GM19328 (cell line): ENCODE measurements around the gene ABTB1.

Experiments used
- ATAC-seq: cut with Tn5 transposase; IDR thresholded peaks from one replicate; pipeline ENCODE4 v1.9.1; 2021; ENCODE audit warnings: mild to moderate bottlenecking, moderate library complexity; ENCODE audit not compliant: unreplicated experiment

Gene ABTB1

GRCh38 chr3:127686512-127686894 lies 13.8 kb downstream of the ABTB1 start:
- no peak for ATAC-seq

- no peak for ATAC-seq
These were observed 14.5 kb downstream of the ABTB1 start for GRCh38 chr3:127687228-127687737.

GRCh38 chr3:127688022-127688415 lies 15.3 kb downstream of the ABTB1 start:
- no peak for ATAC-seq

GRCh38 chr3:127688416-127689265 lies 15.9 kb downstream of the ABTB1 start:
- no peak for ATAC-seq

GRCh38 chr3:127689266-127689860 lies 16.6 kb downstream of the ABTB1 start:
- no peak for ATAC-seq

GRCh38 chr3:127690106-127690505 lies 17.4 kb downstream of the ABTB1 start:
- no peak for ATAC-seq

GRCh38 chr3:127690823-127691452 lies 18.2 kb downstream of the ABTB1 start:
- no peak for ATAC-seq

- ATAC-seq = no peak
These were observed 18.7 kb downstream of the ABTB1 start for GRCh38 chr3:127691489-127691888.

GRCh38 chr3:127691974-127692373 lies 19.2 kb downstream of the ABTB1 start:
- ATAC-seq = no peak

GRCh38 chr3:127692501-127693335 lies 20.0 kb downstream of the ABTB1 start:
- no peak for ATAC-seq

GRCh38 chr3:127693336-127693843 lies 20.6 kb downstream of the ABTB1 start:
- no peak for ATAC-seq

GRCh38 chr3:127694467-127695215 lies 21.9 kb downstream of the ABTB1 start:
- ATAC-seq = no peak

- ATAC-seq = peak; percentile 67
These were observed 24.9 kb downstream of the ABTB1 start for GRCh38 chr3:127697551-127698240.

GRCh38 chr3:127698286-127698685 lies 25.5 kb downstream of the ABTB1 start:
- ATAC-seq = no peak

GRCh38 chr3:127698691-127699415 lies 26.1 kb downstream of the ABTB1 start:
- no peak for ATAC-seq

- no peak for ATAC-seq
These were observed 26.9 kb downstream of the ABTB1 start for GRCh38 chr3:127699416-127700300.

GRCh38 chr3:127700406-127700805 lies 27.7 kb downstream of the ABTB1 start:
- no peak for ATAC-seq
